HEK293T (cell line): ENCODE results near the gene FHIT.

Experiments
- BHLHE40 ChIP-seq: fragments of 450-650 bp; IDR thresholded peaks from 2 replicates; pipeline ENCODE4 v1.6.1; 2016; ENCODE audit warnings: mild to moderate bottlenecking, moderate library complexity, borderline replicate concordance
- CTBP1 ChIP-seq: fragments of 450-650 bp; IDR thresholded peaks from 2 replicates; pipeline ENCODE4 v1.6.1; 2016; ENCODE audit warnings: borderline replicate concordance
- FOXK2 ChIP-seq: fragments of 450-650 bp; IDR thresholded peaks from 2 replicates; pipeline ENCODE4 v1.6.1; 2016; ENCODE audit warnings: mild to moderate bottlenecking
- NFRKB ChIP-seq: fragments of 450-650 bp; IDR thresholded peaks from 2 replicates; pipeline ENCODE4 v1.6.1; 2016; ENCODE audit warnings: mild to moderate bottlenecking, moderate library complexity
- SP1 ChIP-seq: fragments of 450-650 bp; IDR thresholded peaks from 2 replicates; pipeline ENCODE4 v1.6.1; 2017
- TARDBP ChIP-seq: fragments of 450-650 bp; IDR thresholded peaks from 2 replicates; pipeline ENCODE4 v1.6.1; 2016

- no peak for TF ChIP-seq CTBP1
- TF ChIP-seq BHLHE40 = no peak
- no peak for TF ChIP-seq FOXK2
- no peak for TF ChIP-seq NFRKB
- no peak for TF ChIP-seq TARDBP
- TF ChIP-seq SP1 = no peak
Observed at GRCh38 chr3:61239871-61240270, 11.4 kb downstream of the FHIT start.
